GM19397 (cell line): Measurements from ENCODE around the gene FGFRL1.
A peak's percentile ranks its signal among the peaks of the same experiment; 100 is the strongest.
"Not testable (repeated sequence)": the region's sequence is repeated elsewhere in the genome, so short reads cannot be mapped to it uniquely, and the experiment has no call there.

Source experiments
- ATAC-seq: cut with Tn5 transposase; IDR thresholded peaks from one replicate; pipeline ENCODE4 v1.9.1; 2021; ENCODE audit warnings: mild to moderate bottlenecking, moderate library complexity; ENCODE audit not compliant: unreplicated experiment

FGFRL1 gene

DNA sequence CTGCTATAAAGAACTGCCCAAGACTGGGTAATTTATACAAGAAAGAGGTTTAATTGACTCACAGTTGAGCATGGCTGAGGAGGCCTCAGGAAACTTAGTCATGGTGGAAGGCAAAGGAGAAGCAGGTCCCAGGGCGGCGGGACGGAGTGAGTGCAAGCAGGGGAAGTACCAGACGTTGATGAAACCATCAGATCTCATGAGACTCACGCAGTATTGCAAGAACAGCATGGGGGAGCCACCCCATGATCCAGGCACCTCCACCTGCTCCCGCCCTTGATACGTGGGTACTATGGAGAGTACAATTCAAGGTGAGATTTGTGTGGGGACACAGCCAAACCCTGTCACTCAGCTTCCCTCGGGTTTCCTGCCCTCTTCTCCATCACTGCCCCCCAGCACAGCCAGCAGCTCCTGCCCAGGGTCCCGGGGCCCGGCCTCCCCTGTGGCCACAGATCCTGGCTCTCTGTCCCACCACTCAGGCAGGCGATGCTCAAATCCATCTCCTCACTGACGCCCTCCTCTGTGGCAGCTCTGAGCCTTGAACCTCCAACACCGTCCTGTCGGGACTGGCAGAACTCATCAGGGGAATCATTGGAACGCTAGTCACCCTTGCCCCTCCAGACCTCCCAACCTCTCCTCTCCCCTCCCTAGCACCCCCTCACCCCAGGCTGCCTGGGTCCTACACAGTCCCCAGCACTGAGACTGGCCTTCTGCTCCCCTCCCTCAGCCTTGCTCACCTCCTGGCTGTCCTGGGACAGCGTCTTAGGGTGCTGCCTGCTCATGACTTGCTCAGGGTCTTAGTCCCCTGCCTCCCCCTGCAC lies 37.6 kb downstream of the FGFRL1 start:
- no peak for ATAC-seq

DNA sequence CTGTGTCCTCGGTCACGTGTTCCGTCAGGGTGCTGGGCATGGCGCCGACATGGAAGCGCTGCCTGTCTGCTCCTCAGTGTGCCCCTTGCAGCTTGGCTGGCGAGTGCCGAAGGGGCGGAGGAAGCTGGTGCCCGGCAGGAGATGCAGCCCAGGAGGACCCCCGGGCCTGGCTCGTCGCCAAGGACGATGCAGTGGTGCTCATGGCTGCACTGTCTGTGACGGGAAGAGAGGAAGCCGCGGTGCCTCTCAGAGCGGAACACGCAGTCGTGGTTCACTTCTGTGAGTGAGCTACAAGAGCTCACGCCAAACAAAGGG lies 38.1 kb downstream of the FGFRL1 start:
- ATAC-seq: no peak

DNA sequence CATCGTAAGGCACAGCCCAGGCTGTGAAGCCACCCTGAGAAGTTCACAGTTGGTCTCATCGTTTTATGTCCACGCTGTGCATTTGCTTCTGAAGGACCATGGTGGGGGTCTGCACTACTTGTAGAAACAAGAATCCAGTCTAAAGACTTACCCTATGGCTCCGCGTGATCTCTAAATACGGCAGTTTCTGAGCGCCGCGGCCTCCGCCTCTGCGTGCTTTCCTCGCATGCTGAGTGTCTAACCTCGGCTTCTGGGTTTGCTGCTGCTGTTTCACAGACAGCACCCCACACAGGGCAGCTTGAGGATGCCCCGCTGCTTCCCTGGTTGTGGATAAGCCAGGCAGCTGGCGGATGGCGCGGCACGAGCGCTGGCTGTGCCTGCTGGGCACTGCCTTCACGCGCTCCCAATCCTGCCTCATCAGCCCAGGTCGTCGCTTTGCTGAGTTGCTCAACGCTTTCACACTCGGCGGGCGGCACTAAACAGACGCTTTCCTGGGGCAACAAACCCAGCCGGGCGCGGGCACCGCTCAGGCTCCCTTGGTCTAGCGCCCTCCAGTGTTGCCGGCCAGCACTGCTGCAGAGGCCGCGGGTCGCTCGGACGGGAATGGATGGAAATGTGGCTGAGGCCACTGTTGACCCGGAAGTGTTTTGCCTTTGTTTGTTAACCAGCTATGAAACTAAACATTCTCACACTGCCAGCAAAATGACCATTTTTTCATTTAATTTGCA lies 39.2 kb downstream of the FGFRL1 start:
- no peak for ATAC-seq

DNA sequence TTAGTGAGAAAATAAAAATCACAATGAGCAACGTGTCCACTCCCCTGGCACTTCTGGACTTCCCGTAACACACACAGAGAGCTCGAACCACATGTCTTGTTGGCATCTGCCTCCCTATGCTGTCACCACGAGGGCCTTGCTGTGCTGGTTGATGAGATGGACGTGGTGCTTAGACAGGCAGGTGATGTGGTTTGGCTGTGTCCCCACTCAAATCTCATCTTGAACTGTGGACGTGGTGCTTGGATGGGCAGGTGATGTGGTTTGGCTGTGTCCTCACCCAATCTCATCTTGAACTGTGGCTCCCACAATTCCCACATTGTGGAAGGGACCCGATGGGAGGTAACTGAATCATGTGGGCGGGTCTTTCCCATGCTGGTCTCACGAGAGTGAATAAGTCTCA lies 40.0 kb downstream of the FGFRL1 start:
- no peak for ATAC-seq

DNA sequence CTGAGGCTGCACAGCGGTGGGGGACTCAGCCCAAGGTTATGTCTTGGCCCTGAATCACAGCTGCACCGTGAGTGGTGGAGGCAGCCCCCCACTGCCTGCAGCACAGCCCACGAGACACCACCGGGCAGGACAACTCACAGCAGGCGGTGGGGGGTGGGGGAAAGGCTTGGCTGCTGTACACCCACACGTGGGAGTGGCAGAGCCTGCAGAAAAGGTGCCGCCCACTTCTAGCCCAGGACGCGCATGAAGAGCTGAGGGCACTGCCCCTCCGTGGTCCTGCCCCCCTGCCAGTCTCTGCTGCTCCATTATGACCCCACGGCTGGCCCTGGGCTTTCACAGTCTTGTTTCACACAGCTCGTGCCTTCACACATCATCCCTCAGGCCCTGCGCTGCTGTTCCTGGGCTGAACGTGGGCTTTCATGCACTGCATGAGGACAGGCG lies 40.8 kb downstream of the FGFRL1 start:
- no peak for ATAC-seq

DNA sequence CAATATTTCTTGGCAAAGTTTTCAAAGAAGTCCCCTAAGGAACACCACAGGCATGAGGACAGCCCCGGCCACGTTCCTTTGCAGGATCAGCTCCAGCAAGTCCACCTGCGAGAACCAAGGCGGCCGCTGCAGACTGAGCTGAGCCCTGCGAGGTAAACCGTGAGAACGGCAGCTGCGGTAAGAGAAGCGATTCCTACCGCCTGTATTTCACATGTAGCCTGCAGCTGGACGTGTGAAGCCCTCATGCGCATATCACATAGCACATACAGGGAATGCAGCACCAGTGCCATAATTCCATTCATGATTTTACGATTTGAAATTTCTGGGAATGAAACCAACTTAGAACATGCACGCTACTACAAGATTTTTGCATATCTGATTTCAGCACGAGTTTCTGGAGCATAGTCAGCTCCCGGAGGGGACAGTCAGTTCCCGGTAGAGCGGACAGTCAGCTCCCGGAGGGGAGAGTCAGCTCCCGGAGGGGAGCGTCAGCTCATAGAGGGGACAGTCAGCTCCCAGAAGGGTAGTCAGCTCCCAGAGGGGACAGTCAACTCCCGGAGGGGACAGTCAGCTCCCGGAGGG lies 41.7 kb downstream of the FGFRL1 start:
- ATAC-seq: no peak

DNA sequence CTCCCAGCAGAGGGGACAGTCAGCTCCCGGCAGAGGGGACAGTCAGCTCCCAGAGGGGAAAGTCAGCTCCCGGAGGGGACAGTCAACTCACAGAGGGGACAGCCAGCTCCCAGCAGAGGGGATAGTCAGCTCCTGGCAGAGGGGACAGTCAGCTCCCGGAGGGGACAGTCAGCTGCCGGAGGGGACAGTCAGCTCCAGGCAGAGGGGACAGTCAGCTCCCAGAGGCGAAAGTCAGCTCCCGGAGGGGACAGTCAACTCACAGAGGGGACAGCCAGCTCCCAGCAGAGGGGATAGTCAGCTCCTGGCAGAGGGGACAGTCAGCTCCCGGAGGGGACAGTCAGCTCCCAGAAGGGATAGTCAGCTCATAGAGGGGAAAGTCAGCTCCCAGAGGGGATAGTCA lies 42.5 kb downstream of the FGFRL1 start:
- ATAC-seq: not testable (repeated sequence)

DNA sequence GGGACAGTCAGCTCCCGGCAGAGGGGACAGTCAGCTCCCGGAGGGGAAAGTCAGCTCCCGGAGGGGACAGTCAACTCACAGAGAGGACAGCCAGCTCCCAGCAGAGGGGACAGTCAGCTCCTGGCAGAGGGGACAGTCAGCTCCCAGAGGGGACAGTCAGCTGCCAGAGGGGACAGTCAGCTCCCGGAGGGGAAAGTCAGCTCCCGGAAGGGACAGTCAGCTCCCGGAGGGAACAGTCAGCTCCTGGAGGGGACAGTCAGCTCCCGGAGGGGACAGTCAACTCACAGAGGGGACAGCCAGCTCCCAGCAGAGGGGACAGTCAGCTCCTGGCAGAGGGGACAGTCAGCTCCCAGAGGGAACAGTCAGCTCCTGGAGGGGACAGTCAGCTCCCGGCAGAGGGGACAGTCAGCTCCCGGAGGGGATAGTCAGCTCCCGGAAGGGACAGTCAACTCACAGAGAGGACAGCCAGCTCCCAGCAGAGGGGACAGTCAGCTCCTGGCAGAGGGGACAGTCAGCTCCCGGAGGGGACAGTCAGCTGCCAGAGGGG lies 43.3 kb downstream of the FGFRL1 start:
- ATAC-seq: not testable (repeated sequence)

DNA sequence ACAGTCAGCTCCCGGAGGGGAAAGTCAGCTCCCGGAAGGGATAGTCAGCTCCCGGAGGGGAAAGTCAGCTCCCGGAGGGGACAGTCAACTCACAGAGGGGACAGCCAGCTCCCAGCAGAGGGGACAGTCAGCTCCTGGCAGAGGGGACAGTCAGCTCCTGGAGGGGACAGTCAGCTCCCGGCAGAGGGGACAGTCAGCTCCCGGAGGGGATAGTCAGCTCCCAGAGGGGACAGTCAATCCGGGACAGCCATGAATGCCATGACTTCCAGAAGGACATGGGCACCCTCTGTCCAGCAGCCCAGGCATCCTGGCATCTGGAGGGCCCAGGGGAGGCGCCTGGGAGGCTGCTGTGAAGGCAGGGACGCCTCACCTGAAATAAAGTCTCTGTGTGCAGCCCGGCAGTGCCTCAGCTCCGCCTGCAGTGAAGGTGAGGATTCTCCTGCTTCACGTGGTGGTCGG lies 43.8 kb downstream of the FGFRL1 start:
- ATAC-seq: not testable (repeated sequence)

DNA sequence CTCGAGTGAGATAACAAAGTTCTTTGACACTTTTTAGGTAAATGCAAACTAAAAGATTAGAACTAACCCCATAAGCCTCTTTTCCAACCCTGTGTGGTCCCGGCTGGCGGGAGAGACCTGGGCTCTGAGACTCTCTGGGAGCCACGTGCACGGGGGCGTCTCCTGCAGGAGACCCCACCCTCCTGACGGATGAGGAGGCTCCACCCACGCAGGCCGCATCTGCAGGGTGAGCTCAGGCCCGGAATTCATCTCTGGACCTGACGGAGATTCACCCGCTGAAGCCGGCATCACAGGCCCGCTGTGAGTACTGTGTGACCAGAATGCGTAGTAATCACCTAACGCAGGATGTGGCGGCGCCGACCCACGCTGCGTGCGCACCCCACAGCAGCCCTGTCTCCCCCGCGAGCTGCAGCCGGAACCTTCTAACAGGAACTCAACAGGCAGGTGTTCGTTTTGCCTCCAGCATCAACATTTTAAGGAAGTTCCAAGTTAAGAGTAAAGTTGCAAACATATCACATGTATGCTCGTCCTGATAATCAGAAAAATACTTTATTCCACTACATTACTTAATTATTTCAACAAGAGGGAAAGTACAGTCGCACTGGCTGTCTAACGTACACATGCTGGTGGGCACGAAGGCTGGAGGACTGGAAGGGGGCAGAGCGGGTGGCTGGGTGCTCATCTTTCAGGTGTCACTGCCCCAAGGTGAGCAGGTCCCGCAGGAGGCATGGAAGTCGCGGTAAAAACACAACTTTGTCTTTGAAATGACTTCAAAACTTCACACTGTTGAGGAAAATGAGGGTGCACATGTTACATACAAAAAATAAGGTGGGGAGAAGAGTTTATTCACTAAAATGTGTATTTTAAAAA lies 44.5 kb downstream of the FGFRL1 start:
- ATAC-seq: peak; percentile 67

DNA sequence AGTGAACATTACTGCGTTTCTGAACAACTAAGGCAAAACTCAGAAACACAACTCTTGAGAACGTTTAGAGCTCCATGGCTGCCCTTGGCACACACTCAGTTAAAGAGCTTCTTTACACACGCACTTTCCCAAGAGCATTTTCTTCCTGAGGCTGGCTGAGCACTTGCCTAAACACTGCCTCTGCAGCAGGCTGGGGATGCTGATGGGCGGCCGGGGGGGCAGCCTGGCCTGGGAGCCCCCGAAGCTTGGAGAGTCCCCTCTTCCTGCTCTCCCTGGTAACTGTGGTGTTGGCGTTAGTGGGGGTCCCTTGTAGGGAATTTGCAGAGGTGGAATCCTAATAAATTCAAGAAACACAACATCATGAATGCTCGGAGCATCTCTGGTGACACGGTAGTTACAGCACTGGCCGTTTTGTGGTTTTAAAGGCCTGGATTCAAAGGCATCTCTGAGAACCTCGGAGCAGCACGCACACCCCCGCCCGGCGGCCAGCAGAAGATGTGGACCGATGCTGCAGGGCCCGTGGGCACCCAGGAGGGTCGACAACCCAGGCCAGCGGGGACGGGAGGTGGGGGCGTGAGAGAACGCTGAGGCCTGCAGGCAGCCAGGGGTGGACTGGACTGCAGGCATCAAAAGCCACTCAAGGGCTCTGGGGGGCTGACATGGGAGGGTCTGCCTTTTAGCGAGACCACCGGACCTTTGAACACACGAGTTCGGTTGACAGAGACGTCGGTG lies 45.4 kb downstream of the FGFRL1 start:
- ATAC-seq: no peak

DNA sequence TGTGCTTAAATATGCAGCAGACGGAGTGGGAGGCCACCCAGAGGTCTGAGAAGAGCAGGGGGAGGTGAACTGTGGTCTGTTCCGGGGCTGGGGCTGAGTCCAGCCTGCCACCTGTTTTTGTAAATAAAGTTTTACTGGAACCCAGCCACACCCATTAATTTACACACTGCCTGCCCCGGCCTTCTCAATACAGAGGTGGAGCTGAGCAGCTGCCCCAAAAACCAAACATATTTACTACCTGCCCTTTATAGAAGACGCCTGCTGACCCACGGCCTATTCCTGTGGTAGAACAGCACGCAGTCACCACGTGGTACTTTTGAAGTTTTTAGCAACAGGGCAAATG lies 45.9 kb downstream of the FGFRL1 start:
- no peak for ATAC-seq

DNA sequence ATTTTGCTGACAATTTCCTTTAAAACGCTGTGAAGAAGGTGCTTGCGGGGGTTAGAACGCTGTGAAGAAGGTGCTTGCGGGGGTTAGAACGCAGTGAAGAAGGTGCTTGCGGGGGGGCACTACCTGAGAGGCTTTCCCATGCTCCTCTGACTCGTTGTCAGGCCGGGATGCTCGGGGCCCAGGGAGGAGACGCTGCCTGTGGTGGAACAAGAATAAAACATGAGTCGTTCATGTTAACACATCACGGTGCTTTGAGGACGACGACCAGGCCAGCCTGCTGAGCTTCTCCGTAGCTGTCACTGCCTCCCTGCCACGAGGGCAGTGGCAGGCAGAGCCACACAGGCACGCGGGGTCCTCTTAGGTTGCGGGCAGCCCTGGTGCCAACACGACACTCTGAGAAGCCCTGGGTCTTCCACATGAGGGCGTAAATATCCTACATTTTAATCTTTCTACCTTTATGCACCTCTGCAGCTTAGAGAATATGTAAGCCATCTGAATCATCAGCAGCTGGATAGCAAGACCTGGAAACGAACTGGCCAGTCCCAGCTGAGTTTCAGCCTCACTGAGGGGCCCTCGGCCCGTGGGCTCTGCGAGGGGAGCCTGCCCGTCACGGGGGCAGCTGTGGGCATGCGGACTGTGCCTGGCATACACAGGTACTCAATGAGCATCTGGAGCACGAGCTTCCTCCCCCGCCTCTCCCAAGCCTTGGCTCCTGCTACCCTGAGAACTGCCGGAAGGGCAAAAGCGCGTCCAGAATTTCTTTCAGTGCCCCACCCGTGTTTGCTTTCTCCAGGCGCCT lies 47.0 kb downstream of the FGFRL1 start:
- ATAC-seq: no peak

DNA sequence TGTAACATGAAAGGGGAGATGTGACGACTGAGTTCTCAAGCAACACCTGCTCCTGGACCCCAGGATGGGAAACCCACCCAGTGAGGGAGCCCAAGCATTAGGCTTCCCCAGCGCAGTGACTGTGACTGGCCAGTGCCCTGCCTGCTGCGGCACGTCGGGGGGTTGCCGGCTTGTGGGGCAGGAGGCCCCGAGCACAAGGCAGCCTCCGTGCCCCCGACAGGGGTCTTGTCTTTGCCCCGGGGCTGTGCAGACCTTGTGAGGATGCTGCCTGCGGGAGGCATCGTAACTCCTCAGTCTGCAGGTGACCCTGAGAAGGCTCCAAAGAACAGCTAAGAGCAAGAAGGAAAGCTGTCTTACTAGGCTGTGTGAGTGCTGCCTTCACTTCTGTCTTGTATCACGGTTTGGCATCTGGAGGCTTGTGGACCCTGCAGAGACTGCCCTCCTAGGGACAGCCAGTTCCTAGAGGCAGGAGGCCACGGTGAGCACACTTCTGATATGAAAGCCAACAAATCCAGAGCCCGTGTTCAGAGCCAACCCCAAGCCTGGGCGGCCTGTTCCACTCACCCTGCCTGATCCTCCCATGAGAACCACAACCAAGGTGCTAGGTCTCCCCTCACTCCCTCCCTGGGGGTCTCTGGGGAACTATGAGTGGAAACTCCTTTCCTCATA lies 47.7 kb downstream of the FGFRL1 start:
- ATAC-seq: no peak

DNA sequence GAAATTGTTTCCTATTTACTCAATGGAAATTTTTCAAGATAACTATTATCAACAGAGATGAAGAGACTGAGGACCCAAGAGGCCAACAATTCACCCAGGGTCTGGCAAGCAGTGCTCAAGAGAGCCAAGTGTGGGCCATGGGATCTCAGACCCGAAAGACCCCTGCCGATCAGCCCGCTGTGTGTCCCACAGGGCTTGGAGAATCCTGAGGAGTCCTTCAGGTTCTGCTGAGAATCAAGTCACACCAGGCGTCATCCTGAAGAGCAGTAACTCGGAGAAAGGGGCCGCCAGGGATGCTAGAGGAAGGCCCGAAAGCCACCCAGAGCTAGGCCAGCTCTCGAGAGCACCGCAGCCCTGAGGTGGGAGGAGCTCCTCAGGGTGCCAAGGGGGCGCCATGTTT lies 48.7 kb downstream of the FGFRL1 start:
- no peak for ATAC-seq

DNA sequence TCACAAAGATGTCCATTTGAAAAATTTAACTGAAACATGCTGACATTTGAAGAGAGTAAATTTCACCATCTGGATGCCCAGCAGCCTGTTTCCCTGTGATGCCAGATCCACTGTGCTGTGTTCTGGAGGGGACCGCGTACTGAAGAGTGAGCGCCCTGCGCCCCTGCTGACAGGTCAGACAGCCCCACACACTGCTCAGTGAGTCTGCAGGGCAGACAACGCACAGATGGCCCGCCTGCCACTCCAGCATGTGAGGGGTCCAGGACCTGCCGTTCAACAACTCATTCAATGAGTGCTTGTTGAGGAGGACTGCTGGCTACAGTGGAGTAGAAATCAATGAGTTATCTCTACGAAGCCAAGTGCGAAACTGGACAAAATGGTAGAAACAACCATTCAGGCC lies 49.2 kb downstream of the FGFRL1 start:
- no peak for ATAC-seq

DNA sequence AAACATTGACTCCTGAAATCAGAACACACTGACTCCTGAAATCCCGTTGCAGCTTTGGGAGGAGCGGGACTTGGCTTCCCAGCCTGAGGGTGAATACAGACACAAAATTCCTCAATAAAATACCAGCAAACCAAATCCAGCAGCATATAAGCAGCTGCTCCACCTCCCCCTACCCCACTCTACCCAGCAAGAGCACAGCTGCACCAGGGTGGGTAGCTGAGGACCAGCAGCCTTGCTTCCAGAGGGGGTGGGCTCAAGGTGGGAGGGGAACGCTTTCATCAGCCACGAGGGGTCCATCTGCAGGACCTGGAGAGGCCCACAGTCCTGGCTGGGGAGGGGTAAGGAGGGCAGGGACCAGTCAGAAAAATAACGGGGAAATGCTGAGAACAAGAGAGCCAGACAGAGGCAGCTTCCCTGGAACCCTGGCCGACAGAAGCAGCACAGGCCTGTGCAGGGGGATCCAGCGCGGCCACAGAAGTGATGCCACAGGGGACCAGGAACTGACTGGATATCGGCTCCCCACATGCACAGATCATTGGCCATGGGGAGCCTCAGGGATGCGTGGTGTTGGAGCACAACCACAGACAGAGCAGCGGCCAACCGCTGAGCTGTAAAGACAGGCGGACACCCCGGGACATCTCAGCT lies 49.8 kb downstream of the FGFRL1 start:
- no peak for ATAC-seq

DNA sequence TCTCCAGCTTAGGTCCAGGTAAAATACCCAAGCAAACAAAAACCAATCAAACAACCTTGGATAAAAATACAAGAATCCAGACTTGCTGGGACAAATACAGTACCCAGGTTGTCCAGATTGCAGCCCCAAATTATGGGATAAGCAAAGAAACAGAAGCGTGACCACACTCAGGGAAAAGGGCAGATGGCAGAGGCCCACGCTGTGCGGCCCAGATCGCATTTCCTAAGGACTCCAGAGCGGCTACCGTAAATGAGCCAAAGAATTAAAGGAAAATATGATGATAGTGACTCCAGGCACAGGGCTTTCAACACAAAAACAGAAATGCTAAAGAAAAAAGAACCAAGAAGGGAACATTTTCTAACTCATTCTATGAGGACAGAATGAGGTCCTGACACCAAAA lies 50.3 kb downstream of the FGFRL1 start:
- no peak for ATAC-seq
